H9 (cell line): ENCODE results near the gene ADARB2. TPM values are rescaled to one million over a fixed set of nuclear protein-coding genes. Genes with fewer than 3 reads are reported as not detected.

Experiments
- DNase-seq: peaks from one replicate; pipeline ENCODE4 v3.0.0-alpha.2; 2017
- H2AFZ ChIP-seq: one replicate; pipeline ENCODE4 v1.6.1; 2013; ENCODE audit warnings: mild to moderate bottlenecking, low read length, control low read depth, moderate library complexity
- H2AK5ac ChIP-seq: 2 replicates; pipeline ENCODE4 v1.6.1; 2013; ENCODE audit warnings: low read length, control low read depth, mixed read lengths; ENCODE audit not compliant: insufficient read length
- H2BK120ac ChIP-seq: one replicate; pipeline ENCODE4 v1.6.1; 2013; ENCODE audit warnings: low read depth, mild to moderate bottlenecking, low read length, control low read depth, inconsistent platforms; ENCODE audit not compliant: poor library complexity, severe bottlenecking
- H2BK12ac ChIP-seq: 2 replicates; pipeline ENCODE4 v1.6.1; 2013; ENCODE audit warnings: low read length, control low read depth, mixed read lengths, low read depth; ENCODE audit not compliant: insufficient read length
- H2BK15ac ChIP-seq: 2 replicates; pipeline ENCODE4 v1.6.1; 2013; ENCODE audit warnings: low read depth, low read length, control low read depth
- H2BK20ac ChIP-seq: one replicate; pipeline ENCODE4 v1.6.1; 2013; ENCODE audit warnings: low read depth, mild to moderate bottlenecking, low read length, control low read depth, inconsistent platforms; ENCODE audit not compliant: poor library complexity, severe bottlenecking
- H2BK5ac ChIP-seq: 2 replicates; pipeline ENCODE4 v1.6.1; 2013; ENCODE audit warnings: low read length, control low read depth, mixed read lengths; ENCODE audit not compliant: insufficient read length
- H3K14ac ChIP-seq: 2 replicates; pipeline ENCODE4 v1.6.1; 2013; ENCODE audit warnings: low read length, control low read depth; ENCODE audit not compliant: insufficient read depth
- H3K18ac ChIP-seq: 2 replicates; pipeline ENCODE4 v1.6.1; 2013; ENCODE audit warnings: low read depth, mild to moderate bottlenecking, mixed read lengths, low read length, control low read depth; ENCODE audit not compliant: insufficient read length
- H3K23ac ChIP-seq: 2 replicates; pipeline ENCODE4 v1.6.1; 2013; ENCODE audit warnings: low read length, control low read depth, mixed read lengths, low read depth; ENCODE audit not compliant: insufficient read length
- H3K23me2 ChIP-seq: 2 replicates; pipeline ENCODE4 v1.6.1; 2013; ENCODE audit warnings: low read depth, mild to moderate bottlenecking, mixed read lengths, low read length, control low read depth; ENCODE audit not compliant: insufficient read length, poor library complexity, severe bottlenecking
- H3K27ac ChIP-seq: 2 replicates; pipeline ENCODE4 v1.5.1; 2013; ENCODE audit warnings: low read length, control low read depth, mixed read lengths, low read depth; ENCODE audit not compliant: insufficient read length
- H3K27me3 ChIP-seq: 2 replicates; pipeline ENCODE4 v1.6.1; 2013; ENCODE audit warnings: low read length, control low read depth, inconsistent platforms; ENCODE audit not compliant: insufficient read depth
- H3K4ac ChIP-seq: 2 replicates; pipeline ENCODE4 v1.6.1; 2013; ENCODE audit warnings: low read depth, mild to moderate bottlenecking, control low read depth, inconsistent platforms, low read length, moderate library complexity
- H3K4me1 ChIP-seq: 2 replicates; pipeline ENCODE4 v1.6.1; 2013; ENCODE audit warnings: low read length, control low read depth, inconsistent platforms; ENCODE audit not compliant: insufficient read depth
- H3K4me2 ChIP-seq: 2 replicates; pipeline ENCODE4 v1.6.1; 2013; ENCODE audit warnings: low read length, control low read depth, mixed read lengths; ENCODE audit not compliant: insufficient read length, insufficient read depth
- H3K56ac ChIP-seq: 2 replicates; pipeline ENCODE4 v1.6.1; 2013; ENCODE audit warnings: low read depth, mild to moderate bottlenecking, mixed read lengths, low read length, control low read depth; ENCODE audit not compliant: insufficient read length
- H3K79me1 ChIP-seq: 2 replicates; pipeline ENCODE4 v1.6.1; 2013; ENCODE audit warnings: low read depth, mild to moderate bottlenecking, moderate library complexity, low read length, control low read depth, inconsistent platforms; ENCODE audit not compliant: insufficient read depth, poor library complexity, severe bottlenecking
- H3K79me2 ChIP-seq: 2 replicates; pipeline ENCODE4 v1.6.1; 2013; ENCODE audit warnings: low read length, control low read depth, inconsistent platforms; ENCODE audit not compliant: insufficient read depth
- H3K9ac ChIP-seq: 2 replicates; pipeline ENCODE4 v1.6.1; 2013; ENCODE audit warnings: low read length, control low read depth, mixed read lengths; ENCODE audit not compliant: insufficient read length; ENCODE audit errors: extremely low read depth
- H3K9me3 ChIP-seq: one replicate; pipeline ENCODE4 v1.6.1; 2013; ENCODE audit warnings: low read depth, low read length, inconsistent platforms; ENCODE audit not compliant: control insufficient read depth
- H3T11ph ChIP-seq: one replicate; pipeline ENCODE4 v1.6.1; 2013; ENCODE audit warnings: mild to moderate bottlenecking, low read length, control low read depth, inconsistent platforms
- H4K20me1 ChIP-seq: one replicate; pipeline ENCODE4 v1.6.1; 2013; ENCODE audit not compliant: control insufficient read depth, insufficient read length, insufficient read depth
- H4K5ac ChIP-seq: 2 replicates; pipeline ENCODE4 v1.6.1; 2013; ENCODE audit warnings: low read depth, mild to moderate bottlenecking, mixed read lengths, low read length, control low read depth; ENCODE audit not compliant: insufficient read length
- H4K8ac ChIP-seq: replicated peaks from 2 replicates; pipeline ENCODE4 v1.6.1; 2013; ENCODE audit warnings: low read length, control low read depth, mixed read lengths, low read depth; ENCODE audit not compliant: insufficient read length
- H4K91ac ChIP-seq: 2 replicates; pipeline ENCODE4 v1.6.1; 2013; ENCODE audit warnings: low read depth, mild to moderate bottlenecking, moderate library complexity, mixed read lengths, low read length, control low read depth; ENCODE audit not compliant: insufficient read length
- H3K27ac Mint-ChIP-seq, 3 experiments: 2 replicates in 2 of 3; 3 replicates in 1 of 3; pipeline ENCODE4 v1.8.0; 2020 to 2021; ENCODE audit warnings: mixed read lengths in 3 of 3, mild to moderate bottlenecking in 1 of 3, moderate library complexity in 1 of 3
- H3K27me3 Mint-ChIP-seq: 2 replicates; pipeline ENCODE4 v1.8.0; 2021; ENCODE audit warnings: low read depth, mild to moderate bottlenecking, moderate library complexity, mixed read lengths
- H3K36me3 Mint-ChIP-seq, 3 experiments: 2 replicates in 2 of 3; 3 replicates in 1 of 3; pipeline ENCODE4 v1.8.0; 2020 to 2021; ENCODE audit warnings: low read depth in 3 of 3, mixed read lengths in 3 of 3; ENCODE audit not compliant: insufficient read depth in 1 of 3
- H3K4me1 Mint-ChIP-seq, 2 experiments: 2 replicates each; pipeline ENCODE4 v1.8.0; 2020; ENCODE audit warnings: mixed read lengths in 2 of 2
- H3K4me3 Mint-ChIP-seq, 2 experiments: 2 replicates in 1 of 2; 3 replicates in 1 of 2; pipeline ENCODE4 v1.8.0; 2020 to 2021; ENCODE audit warnings: mild to moderate bottlenecking in 2 of 2, mixed read lengths in 2 of 2, moderate library complexity in 1 of 2
- H3K9me3 Mint-ChIP-seq, 2 experiments: 2 replicates in 1 of 2; 3 replicates in 1 of 2; pipeline ENCODE4 v1.8.0; 2020; ENCODE audit warnings: mild to moderate bottlenecking in 2 of 2, mixed read lengths in 2 of 2, moderate library complexity in 1 of 2
- CTCF ChIP-seq: fragments of 200-600 bp; sonication (generic); conservative IDR thresholded peaks from 3 replicates; pipeline ENCODE4 v1.8.0; 2021; ENCODE audit warnings: antibody characterized with exemption, mild to moderate bottlenecking
- whole genome bisulfite sequencing: extraction: QIAGEN DNeasy Blood & Tissue Kit; methylation state at CpG from one replicate; pipeline ENCODE4 v1.1.7; 2013; ENCODE audit warnings: missing lambda C conversion rate, low lambda C conversion rate, mixed read lengths; ENCODE audit not compliant: insufficient read length; ENCODE audit errors: extremely low coverage; 5-methylcytosine and 5-hydroxymethylcytosine counted together
- total RNA-seq: library from RNA; stranded (reverse); gene quantifications from 2 replicates; pipeline ENCODE4 v1.2.1, GENCODE V29; 2021

Gene ADARB2
- total RNA-seq, 1 experiment from 2014 or later: 0.87 TPM

- no peak for DNase-seq
- Histone ChIP-seq H3K4ac (no peak overlapping the region), H3K18ac (no peak overlapping the region), H2BK5ac (no peak overlapping the region), H3K23me2 (no peaks in the 10 kb centered on the region), H3K9ac (no peak overlapping the region), H3K79me1 (no peaks in the 10 kb centered on the region), H3K4me2 (no peak overlapping the region), H3K27me3 (no peaks in the 10 kb centered on the region), H3T11ph (no peak overlapping the region), H2BK20ac (no peak overlapping the region), H3K4me1 (peaks cover 3% of the 10 kb centered on the region; the same call in 1 of the 2 replicates), H3K9me3 (no peaks in the 10 kb centered on the region), H3K27ac (no peak overlapping the region), H2AFZ (no peak overlapping the region), H4K8ac (no peak overlapping the region), H4K5ac (no peak overlapping the region), H3K14ac (no peak overlapping the region), H4K91ac (no peak overlapping the region), H4K20me1 (no peaks in the 10 kb centered on the region), H3K56ac (no peak overlapping the region), H2BK120ac (no peak overlapping the region), H2BK12ac (no peak overlapping the region), H3K23ac (no peak overlapping the region), H2AK5ac (no peak overlapping the region), H3K79me2 (no peaks in the 10 kb centered on the region), H2BK15ac (no peak overlapping the region)
- no peak for TF ChIP-seq CTCF
- Mint-ChIP-seq H3K27me3 (peaks cover 6% of the 10 kb centered on the region), H3K27ac (no peak overlapping the region; a peak in 1 of 7 replicates), H3K4me1 (peaks cover 26 to 33% of the 10 kb centered on the region in 2 experiments), H3K9me3 (peaks cover 0 to 2% of the 10 kb centered on the region in 2 experiments; a peak in 3 of 5 replicates), H3K36me3 (peaks cover 0 to 3% (median 0%) of the 10 kb centered on the region in 3 experiments; a peak in 1 of 7 replicates), H3K4me3 (no peak overlapping the region)
- no CpG with 5 or more reads among the region's 8 CpGs for WGBS
Measured at GRCh38 chr10:1290071-1290471, 447.3 kb downstream of the ADARB2 start.
